NCI-H146 treated with DMSO at 0.1 percent for 48 hours (cell line): ENCODE measurements around the gene AGMAT.
A peak's percentile ranks its signal among the peaks of the same experiment; 100 is the strongest.

Source experiments
- DNase-seq: peaks from one replicate; lab custom pipeline; 2025; ENCODE audit not compliant: unreplicated experiment; lab: John Stamatoyannopoulos, UW

AGMAT gene

DNA sequence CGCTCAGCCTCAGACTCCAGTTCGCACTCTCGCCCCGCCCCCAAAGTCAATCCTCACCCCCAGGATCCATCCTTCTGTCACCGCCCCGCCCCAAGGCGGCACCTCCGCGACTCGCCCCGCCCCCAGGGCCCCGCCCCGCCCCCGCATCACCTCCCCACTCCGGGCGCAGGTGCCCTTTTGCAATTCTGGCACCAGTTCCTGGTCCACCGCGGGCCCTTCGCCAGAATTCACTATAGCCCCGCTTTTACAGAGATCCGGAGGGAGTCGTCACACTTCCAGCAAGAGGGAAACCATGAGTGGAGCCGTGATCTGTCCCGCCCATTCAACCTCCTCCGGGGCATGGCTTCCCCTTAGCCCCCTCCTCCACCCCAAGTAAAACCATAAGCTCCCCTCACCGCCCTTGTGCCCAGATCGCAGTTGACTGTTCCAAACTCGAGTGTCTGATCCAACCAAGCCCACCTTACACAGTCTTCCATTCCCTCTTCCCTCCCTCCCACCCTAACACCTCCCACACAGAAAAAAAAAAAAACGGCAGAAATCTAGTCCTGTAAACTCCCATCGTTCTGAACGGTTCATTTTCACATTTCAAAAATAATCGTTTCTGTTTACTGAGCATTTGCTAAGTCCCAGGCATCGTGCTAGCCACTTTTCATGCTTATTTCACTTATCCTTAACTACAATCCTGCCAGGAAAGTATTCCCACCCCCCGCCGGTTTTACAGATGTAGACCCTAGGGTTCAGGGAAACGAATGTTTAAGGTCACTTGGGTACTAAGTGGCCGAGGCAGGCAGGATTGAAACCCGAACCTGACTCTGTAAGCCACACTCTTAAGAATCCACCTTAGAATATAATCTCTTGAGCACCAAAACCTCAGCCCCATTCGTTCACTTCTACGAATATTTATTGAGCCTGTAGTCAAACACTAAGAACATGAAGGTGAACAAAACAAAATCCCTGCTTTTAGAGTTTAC lies 59.5 kb downstream of the AGMAT start:
- DNase-seq, result no peak

DNA sequence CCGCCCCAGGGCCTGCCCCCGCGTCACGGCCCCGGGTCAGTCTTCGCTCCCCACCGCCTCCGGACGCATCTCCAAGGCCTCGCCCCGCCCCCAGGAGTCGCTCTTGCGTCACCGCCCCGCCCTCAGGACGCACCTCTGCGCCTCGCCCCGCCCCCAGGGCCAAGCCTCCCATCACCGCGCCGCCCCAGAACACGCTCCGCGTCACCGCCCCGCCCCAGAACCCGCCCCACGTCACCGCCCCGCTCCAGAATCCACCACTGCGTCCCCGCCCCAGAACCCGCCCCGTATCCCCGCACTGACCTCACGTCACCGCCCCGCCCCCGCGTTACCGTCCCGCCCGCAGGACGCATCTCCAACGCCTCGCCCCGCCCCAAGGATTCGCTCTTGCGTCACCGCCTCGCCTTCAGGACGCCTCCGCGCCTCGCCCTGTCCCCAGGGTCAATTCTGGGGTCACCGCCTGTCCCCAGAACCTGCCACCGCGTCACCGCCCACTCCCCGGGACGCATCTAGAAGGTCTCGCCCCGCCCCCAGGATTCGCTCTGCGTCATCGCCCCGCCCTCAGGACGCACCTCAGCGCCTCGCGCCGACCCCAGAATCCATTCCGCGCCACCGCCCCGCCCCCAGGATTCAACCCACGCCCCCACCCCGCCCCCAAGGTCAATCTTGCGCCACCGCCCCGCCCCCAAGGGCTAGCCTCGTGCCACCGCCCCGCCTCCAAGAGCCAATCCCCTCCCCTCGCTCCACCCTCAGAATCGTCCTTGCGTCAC lies 60.4 kb downstream of the AGMAT start:
- DNase-seq, result peak; percentile 88

DNA sequence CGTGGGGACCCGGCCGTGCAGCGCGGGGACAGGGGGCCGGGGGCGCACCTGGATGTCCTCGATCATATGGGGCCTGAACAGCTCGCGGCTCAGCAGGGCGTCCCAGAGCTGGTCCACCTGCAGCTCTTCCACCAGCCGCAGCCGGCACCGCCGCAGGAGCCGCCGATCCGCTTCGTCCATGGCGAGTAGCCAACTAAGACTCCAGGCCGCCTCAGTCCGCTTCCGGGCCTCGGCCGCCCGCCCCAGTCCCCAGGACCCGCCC lies 60.9 kb downstream of the AGMAT start, which contains the start of gene CASP9:
Gene CASP9 (minus strand): TSS at position 195 of the 262 bp plus-strand sequence. CDS start 15 bp downstream, at position 180.
- no peak for DNase-seq

DNA sequence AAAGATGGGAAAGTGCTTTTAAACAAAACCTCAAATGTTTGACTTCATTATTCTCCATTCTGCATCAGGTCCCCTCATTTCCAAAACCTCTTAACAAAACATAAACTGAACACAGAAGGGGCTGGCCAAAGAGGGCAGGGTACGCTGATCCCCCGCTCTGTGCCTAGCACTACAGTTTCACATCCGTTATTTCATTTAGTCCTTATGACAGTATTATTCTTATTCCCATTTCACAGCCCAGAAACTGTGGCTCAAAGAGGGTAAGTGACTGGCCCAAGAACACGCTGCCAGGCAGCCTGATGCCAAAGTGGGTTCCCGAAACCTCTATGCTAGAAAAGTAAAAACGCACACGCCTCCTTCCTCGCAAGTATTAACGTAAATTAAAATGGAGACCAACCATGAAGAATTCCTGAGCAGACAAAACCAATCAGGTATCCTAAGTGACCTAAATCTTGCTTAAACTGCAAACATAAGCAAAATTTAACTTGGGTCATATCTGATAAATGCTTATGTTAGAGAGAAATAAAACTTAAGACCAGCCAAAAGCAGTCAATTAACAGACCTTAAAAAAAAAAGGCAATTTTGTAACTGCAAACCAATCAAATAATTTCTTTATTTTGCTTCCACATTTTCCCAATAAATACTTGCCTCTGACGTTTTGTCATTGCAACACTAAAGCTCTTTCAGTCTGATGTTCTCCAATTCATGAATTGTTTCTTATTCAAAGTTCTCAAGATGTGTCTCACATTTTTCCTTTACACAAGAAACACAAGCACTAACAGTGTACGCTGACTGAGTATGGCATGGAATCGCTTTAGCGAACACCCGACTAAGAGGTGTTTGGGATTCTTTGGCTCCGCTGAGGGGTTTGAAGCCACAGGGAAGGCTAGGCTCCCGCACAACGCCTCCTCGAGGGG lies 61.5 kb downstream of the AGMAT start:
- no peak for DNase-seq

DNA sequence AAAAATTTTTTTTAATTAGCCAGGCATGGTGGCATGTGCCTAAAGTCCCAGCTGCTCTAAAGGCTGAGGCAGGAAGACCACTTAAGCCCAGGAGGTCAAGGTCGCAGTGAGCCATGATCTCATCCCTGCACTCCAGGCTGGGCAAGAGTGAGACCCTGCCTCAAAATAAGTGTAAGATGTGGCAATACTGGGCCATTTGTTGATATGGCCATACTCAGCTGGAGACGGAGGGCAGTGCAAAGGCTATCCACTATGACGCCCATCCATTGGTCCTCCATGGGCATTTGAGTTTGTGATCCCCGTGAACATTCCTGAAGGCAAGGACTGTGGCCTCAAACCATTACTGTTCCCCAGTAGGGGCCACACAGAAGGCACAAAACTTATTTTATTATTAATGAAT lies 62.3 kb downstream of the AGMAT start:
- no peak for DNase-seq
